Muscle layer of duodenum (tissue), 2 donors: ENCODE data around the gene DEGS2.
A peak's percentile ranks its signal among the peaks of the same experiment; 100 is the strongest.
"Not testable (repeated sequence)": the region's sequence is repeated elsewhere in the genome, so short reads cannot be mapped to it uniquely, and the experiment has no call there.

ENCODE experiments used
- H3K27ac ChIP-seq: one replicate; pipeline ENCODE4 v1.7.0; 2013; ENCODE audit warnings: mild to moderate bottlenecking, low read length
- H3K27me3 ChIP-seq: one replicate; pipeline ENCODE4 v1.7.0; 2013; ENCODE audit warnings: low read depth, mild to moderate bottlenecking, control low read depth, low read length
- H3K36me3 ChIP-seq, 2 donors: one replicate each; pipeline ENCODE4 v1.7.0; 2013; ENCODE audit warnings: low read length in 2 of 2, control low read depth in 1 of 2, mild to moderate bottlenecking in 1 of 2; ENCODE audit not compliant: insufficient read depth in 2 of 2, control insufficient read depth in 1 of 2
- H3K4me1 ChIP-seq, 2 donors: one replicate each; pipeline ENCODE4 v1.7.0; 2013; ENCODE audit warnings: low read length in 2 of 2, mild to moderate bottlenecking in 2 of 2, control low read depth in 1 of 2, moderate library complexity in 1 of 2; ENCODE audit not compliant: insufficient read depth in 2 of 2, control insufficient read depth in 1 of 2
- H3K4me3 ChIP-seq, 2 donors: one replicate each; pipeline ENCODE4 v1.7.0; 2013; ENCODE audit warnings: low read length in 2 of 2, low read depth in 1 of 2, mild to moderate bottlenecking in 1 of 2
- H3K9me3 ChIP-seq, 2 donors: one replicate each; pipeline ENCODE4 v1.7.0; 2013; ENCODE audit warnings: low read length in 2 of 2, control low read depth in 1 of 2, mild to moderate bottlenecking in 1 of 2; ENCODE audit not compliant: control insufficient read depth in 1 of 2
- donor health status: healthy.

DEGS2 gene

DNA sequence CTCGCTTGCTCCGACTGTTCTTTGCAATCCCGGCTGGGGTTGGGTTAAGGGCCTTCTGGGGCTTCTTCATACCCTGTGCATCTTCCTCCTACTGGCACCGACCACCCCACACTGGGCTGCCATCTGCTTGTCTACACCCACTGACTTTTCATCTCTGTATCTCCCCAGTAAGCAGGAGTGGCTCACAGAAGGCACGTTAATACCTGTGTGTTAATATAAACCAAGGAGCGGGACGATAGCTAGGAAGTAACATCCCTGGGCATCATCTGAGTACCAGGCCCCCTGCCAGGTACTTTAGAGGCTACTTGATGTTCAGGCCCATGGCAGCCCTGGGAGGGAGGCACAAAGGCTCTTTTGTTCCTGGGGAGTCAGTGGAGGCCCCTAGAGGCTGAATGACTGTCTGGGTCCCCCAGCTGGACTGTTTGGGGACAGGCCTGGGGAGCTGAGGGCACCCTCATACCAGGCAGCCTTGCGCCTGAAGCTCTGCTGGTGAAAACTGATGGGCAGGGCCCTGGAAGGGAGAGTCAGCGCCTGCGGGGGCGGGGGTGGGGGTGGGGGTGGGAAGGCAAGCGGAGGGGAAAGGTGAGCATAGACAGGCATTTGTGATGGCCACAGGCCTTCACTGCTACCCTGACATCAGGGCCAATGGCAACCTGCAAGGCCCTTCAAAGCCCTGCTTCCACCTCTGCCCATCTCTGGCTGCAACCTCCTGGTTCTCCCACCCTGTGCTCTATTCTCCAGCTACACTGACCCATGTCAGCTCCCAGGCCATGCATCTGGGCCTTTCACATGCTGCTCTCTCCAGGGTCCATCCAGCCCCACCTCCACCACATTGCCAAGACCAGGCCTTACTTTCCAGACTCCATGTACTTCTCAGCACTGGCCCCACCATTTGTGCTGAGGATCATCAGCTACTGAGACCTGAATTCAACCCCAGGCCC lies 34.2 kb upstream of the DEGS2 start:
- Histone ChIP-seq H3K4me3 (peak overlapping the region; percentile 59 to 67), H3K27me3 (no peaks in the 10 kb centered on the region), H3K36me3 (no peaks in the 10 kb centered on the region), H3K27ac (peak overlapping the region; percentile 85), H3K9me3 (no peaks in the 10 kb centered on the region), H3K4me1 (peaks cover 4 to 6% of the 10 kb centered on the region in 2 donors)

DNA sequence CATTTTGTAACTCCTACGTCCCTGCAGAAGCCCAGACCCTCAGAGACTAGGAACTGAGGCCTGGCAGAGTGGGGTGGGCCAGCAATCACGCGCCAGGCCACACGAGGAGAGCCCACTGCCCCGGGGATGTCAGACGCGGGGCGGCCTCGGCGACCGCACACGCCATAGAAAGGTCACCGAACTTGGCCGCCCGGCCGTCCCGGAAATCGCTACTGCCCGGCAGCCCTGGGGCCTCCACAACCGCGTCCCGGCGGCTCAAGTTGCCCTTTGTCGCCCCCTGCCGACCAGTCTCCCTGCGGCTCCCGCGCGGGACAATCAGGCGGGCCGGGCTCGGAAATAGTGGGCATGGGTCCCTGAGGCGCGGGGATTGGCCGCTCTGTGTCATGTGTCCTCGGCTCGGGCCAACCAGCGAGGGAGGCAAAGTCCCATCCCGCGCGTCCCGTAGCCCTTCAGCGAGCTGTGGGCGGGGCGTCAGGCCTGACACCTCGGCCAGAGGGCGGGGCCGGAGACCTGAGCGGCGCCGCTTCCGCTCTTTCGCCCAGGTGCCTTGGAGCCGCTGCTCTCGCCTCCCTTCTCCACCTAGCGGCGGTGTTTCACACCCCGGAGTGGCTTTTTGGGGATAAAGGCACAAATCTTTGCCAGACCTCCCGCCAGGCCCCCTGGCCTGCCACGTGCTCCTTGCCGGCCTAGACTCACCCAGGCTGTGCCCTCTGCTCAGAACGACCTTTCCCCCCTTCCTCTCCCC lies 33.4 kb upstream of the DEGS2 start:
- no peaks in the 10 kb centered on the region for H3K27me3 ChIP-seq
- peak overlapping the region; percentile 85 for H3K27ac ChIP-seq
- peaks cover 4 to 6% of the 10 kb centered on the region in 2 donors for H3K4me1 ChIP-seq
- no peaks in the 10 kb centered on the region for H3K36me3 ChIP-seq
- no peaks in the 10 kb centered on the region for H3K9me3 ChIP-seq
- peak overlapping the region; percentile 59 to 67 for H3K4me3 ChIP-seq

DNA sequence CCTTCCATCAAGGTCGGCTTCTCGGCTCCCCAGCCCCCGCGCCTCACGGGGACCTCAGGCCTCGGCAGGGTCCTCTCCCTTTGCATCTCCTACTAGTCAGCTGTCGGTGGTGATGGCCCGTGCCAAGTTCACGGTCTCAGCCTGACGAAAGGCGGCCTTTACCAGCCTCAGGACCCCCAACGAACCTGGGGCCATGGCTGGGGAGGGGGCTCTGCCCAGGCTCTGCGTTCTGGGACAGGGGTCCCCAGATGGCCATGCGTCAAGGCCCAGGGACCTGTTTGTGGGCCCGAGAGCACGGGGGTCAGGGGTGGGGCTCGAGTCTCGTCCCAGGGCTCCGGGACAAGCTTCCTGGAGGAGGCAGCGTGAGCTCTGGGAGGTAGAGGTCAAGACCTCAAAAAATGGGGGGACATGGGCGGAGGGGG lies 32.8 kb upstream of the DEGS2 start:
- Histone ChIP-seq H3K4me3 (peak overlapping the region; percentile 56 to 59), H3K27me3 (no peaks in the 10 kb centered on the region), H3K36me3 (no peaks in the 10 kb centered on the region), H3K27ac (peak overlapping the region; percentile 74), H3K4me1 (peaks cover 4 to 6% of the 10 kb centered on the region in 2 donors), H3K9me3 (no peaks in the 10 kb centered on the region)

DNA sequence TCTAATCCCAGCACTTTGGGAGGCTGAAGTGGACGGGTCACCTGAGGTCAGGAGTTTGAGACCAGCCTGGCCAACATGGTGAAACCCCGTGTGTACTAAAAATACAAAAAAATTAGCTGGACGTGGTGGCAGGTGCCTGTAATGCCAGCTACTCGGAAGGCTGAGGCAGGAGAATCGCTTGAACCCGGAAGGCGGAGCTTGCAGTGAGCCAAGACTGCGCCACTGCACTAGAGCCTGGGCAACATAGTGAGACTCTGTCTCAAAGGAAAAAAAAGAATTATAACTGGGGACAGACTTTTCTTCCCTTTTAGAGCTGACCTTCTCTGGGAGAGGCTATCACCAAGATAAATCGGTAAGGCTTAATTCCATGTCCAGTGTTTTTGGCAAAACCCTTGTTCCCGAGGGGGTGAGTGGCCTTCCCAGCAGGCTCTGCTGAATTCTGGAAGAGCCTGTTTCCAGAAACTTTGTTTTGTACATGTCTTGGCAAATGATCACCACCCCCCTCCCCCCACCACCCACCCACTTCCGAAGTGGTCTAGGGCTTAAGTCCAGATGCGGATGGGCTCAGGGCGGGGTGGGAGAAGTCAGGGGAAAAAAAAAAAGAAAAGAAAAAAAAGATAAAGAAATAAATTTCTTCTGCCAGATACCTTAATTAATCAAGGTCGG lies 32.3 kb upstream of the DEGS2 start:
- peak overlapping the region; percentile 74 for H3K27ac ChIP-seq

DNA sequence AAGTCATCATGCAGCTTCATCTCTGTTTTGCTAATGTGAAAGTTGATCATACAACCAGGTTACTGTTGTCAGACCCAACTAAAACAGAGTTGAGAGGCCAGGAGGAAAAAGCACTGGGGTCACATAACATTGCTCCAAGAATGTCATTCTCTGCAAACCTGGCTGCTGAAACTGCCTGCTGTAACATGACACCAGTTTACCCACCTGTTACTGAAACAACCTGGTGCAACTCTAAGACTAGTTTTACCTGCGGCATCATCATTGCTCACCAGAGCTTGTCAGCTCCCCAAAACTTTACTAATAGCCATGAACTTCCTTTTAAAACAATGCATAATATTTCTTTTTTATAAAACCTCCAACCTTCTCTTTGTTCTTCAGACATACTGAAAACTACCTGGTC lies 30.7 kb upstream of the DEGS2 start:
- H3K4me3 ChIP-seq, result no peak overlapping the region
- no peak overlapping the region for H3K27ac ChIP-seq

More for the DNA sequence above, 32.3 kb upstream of the DEGS2 start:
- Histone ChIP-seq H3K4me3 (no peak overlapping the region), H3K4me1 (peaks cover 4 to 6% of the 10 kb centered on the region in 2 donors), H3K27me3 (no peaks in the 10 kb centered on the region), H3K36me3 (no peaks in the 10 kb centered on the region), H3K9me3 (no peaks in the 10 kb centered on the region)

DNA sequence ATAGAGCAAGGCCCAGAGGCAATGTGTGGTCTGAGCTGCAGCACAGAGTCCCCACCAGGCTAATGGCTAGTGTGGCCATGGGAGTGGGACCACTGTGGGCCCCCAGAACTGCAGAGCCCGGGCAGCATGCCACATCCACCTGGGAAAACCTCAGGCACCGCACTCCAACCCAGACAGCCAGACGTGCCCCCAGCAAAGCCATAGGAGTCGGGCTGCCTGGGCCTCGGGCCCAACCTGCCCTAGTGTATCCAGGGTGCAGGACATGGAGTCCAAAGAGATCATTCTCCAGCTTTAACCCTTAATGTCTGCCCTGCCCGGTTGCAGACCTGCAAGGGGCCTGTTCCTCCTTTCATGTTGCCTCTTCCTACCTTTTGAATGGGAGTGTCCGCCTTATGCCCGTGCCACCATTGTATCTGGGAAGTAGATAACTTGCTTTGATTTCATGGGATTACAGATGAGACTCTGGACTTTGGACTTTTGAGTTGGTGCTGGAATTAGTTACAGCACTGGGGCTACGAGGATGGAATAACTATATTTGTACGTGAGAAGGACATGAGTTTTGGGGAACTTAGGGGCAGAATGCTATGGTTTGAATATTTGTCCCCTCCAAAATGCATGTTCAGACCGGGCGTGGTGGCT lies 29.1 kb upstream of the DEGS2 start:
- Histone ChIP-seq H3K36me3 (no peaks in the 10 kb centered on the region), H3K4me3 (no peak overlapping the region), H3K27me3 (no peaks in the 10 kb centered on the region), H3K4me1 (peaks cover 4 to 6% of the 10 kb centered on the region in 2 donors), H3K27ac (no peak overlapping the region), H3K9me3 (no peaks in the 10 kb centered on the region)

More for the DNA sequence above, 30.7 kb upstream of the DEGS2 start:
- Histone ChIP-seq H3K4me1 (peaks cover 4 to 6% of the 10 kb centered on the region in 2 donors), H3K27me3 (no peaks in the 10 kb centered on the region), H3K9me3 (no peaks in the 10 kb centered on the region), H3K36me3 (no peaks in the 10 kb centered on the region)

- Histone ChIP-seq H3K4me3 (no peak overlapping the region), H3K9me3 (no peaks in the 10 kb centered on the region), H3K27ac (no peak overlapping the region), H3K4me1 (peaks cover 0 to 3% of the 10 kb centered on the region in 2 donors), H3K36me3 (no peaks in the 10 kb centered on the region), H3K27me3 (no peaks in the 10 kb centered on the region)
These were observed 27.9 kb upstream of the DEGS2 start for GRCh38 chr14:100187247-100187833.

DNA sequence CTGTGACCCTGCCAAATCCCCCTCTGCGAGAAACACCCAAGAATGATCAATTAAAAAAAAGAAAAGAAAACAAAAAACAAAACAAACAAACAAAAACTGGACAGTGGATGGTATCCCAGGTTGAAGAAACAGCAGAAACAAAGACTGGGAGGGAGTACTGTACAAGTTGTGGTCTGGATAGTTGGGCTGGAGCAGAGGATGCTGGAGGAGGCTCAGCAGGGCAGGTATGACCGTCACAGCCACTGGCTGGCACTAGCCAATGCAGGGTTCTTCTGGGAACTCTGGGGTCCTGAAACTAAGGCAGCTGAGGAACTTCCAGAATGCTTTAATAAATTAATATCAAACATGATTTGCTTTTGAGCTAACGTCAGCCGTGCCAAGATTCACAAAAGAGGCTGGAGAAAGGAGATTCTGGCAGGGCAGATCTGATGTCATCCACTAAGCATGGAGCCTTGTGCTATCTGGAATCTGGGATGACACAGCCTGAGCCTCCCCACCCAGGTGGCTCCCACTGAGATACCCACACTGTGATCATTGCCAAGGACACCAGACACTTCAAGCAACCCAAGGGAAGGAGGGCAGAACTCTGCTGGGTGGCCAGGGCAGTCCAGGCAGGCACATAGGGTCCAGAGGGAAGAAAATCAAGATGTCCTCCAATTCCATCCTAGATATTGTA lies 22.6 kb upstream of the DEGS2 start:
- not testable (repeated sequence) for H3K4me3 ChIP-seq, H3K9me3 ChIP-seq, H3K4me1 ChIP-seq, H3K27ac ChIP-seq, H3K27me3 ChIP-seq, H3K36me3 ChIP-seq

DNA sequence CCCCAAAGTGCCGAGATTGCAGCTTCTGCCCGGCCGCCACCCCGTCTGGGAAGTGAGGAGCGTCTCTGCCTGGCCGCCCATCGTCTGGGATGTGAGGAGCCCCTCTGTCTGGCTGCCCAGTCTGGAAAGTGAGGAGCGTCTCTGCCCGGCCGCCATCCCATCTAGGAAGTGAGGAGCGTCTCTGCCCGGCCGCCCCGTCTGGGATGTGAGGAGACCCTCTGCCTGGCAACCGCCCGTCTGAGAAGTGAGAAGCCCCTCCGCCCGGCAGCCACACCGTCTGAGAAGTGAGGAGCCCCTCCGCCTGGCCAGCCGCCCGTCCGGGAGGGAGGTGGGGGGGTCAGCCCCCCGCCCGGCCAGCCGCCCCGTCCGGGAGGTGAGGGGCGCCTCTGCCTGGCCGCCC lies 21.2 kb upstream of the DEGS2 start:
- not testable (repeated sequence) for H3K27ac ChIP-seq, H3K9me3 ChIP-seq, H3K36me3 ChIP-seq, H3K4me3 ChIP-seq, H3K27me3 ChIP-seq, H3K4me1 ChIP-seq

DNA sequence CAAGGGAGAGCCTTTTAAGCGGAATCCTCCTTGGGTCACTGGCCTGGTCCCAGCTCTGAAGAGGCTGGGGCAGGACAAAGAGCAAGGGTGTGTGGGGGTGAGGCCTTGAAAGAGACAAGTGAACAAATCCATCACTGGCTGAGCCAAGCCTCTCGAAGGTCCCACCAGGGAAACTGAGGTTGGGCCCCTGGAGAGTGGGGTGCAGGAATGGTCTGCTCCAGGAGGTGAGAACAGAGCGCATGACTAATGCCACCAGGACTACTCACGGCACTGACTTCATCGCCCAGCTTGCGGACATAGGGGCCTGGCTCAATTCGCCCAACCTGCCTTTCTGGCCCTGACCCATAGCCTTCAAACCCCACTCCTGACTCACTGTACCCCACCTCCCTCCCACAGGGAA lies 19.2 kb upstream of the DEGS2 start:
- Histone ChIP-seq H3K27ac (no peak overlapping the region), H3K9me3 (no peaks in the 10 kb centered on the region), H3K4me1 (no peaks in the 10 kb centered on the region), H3K27me3 (no peaks in the 10 kb centered on the region), H3K36me3 (no peaks in the 10 kb centered on the region), H3K4me3 (no peak overlapping the region)
